Measurements from ENCODE around the gene ASB12. TPM values are rescaled to one million over a fixed set of nuclear protein-coding genes. Genes with fewer than 3 reads are reported as not detected.
A peak's percentile ranks its signal among the peaks of the same experiment; 100 is the strongest.

ASB12 gene
- total and polyA plus RNA-seq, 9 donors, result 0.24 to 1.2 (median 0.60) TPM

DNA sequence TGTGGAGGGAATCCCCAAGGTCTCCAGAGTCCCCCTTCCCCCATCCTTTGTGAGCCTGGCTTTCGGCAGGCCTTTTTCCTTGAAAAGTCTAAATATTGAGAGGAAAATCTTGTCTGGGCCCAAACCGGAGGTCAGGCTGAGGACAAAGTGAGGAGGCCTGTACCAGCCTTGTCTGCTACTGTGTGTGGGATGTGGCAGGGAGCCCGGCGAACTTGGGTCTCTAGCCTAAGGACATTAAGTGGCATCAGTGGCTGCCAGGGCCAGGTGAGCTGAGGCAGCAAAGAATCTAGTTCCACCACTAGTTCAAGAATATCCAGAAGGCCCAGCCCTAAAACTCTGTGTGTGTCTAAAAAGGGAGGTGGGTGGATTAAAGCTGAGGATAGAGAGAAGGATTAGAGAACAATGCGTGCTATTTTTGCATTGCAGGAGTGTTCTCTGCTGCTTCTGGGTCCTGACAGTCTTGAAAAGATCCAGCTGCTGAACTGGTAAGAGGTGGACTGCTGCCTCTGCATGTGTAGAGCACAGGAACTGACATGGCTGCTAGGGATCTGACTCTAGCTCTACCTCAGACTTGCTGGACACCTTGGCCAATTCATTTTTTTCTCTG, 23.7 kb downstream of the ASB12 start:
- Histone ChIP-seq H3K4me1 (ENCODE audit: insufficient read depth) (peaks cover 4% of the 10 kb centered on the region), H3K9me3 (no peaks in the 10 kb centered on the region), H3K27me3 (no peaks in the 10 kb centered on the region), H3K36me3 (no peaks in the 10 kb centered on the region), H3K4me3 (peak overlapping the region; percentile 72), H3K27ac (peak overlapping the region; percentile 57 to 89)
- DNase-seq, result peak; percentile 29 to 59 (median 47)
- 28 to 37% (median 30%) methylated on average over 5 of the region's 5 CpGs for WGBS, 3 donors
- TF ChIP-seq EP300 (IDR thresholded peaks at IDR 0.05), result no peak
- TF ChIP-seq, protein P1, sequence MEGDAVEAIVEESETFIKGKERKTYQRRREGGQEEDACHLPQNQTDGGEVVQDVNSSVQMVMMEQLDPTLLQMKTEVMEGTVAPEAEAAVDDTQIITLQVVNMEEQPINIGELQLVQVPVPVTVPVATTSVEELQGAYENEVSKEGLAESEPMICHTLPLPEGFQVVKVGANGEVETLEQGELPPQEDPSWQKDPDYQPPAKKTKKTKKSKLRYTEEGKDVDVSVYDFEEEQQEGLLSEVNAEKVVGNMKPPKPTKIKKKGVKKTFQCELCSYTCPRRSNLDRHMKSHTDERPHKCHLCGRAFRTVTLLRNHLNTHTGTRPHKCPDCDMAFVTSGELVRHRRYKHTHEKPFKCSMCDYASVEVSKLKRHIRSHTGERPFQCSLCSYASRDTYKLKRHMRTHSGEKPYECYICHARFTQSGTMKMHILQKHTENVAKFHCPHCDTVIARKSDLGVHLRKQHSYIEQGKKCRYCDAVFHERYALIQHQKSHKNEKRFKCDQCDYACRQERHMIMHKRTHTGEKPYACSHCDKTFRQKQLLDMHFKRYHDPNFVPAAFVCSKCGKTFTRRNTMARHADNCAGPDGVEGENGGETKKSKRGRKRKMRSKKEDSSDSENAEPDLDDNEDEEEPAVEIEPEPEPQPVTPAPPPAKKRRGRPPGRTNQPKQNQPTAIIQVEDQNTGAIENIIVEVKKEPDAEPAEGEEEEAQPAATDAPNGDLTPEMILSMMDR (IDR thresholded peaks at IDR 0.05), result no peak
- TF ChIP-seq POLR2A (IDR thresholded peaks at IDR 0.05), result no peak
- intact Hi-C loops (cut with DNase I), result no loop called here

DNA sequence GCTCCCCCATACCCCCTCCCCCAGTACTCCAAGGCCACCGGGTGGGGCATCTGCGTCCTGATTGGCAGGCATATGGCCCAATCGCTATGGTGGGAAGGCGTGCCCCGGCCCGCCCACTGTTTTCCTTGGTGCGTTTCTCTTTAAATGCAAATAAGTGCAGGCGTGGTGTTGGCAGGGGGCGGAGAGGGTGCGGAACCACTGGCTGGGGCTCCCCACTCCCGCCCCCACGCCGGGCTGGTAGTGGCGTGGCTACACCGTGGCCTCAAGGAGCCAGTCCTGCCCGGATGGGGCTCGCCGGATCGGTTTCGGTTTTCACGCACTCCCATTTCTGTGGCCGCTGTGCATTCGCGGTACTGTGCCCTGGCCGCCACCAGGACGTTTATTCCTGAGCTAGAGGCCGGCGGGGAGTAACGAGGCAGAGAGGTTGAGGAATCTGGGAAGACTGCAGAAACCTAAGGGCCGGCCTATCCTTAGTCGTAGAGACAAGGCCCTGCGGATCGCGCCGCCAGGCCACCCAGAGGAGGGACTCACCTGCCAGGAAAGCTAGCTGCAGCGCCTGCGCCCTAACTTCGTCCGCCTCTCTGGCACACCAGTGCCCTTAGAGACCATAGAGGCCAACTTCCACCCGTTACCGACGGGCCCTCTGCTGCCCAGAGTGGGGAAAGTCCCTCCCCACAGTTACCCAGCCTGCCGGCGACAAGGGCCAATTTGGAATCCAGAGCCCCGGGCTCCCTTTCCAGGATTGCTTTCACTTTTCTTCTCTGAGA, 24.5 kb downstream of the ASB12 start:
- intact Hi-C loops (cut with DNase I), result no loop called here
- TF ChIP-seq, protein P1 (IDR thresholded peaks at IDR 0.05), result peak in 1 of 3 donors; percentile 14
- TF ChIP-seq POLR2A (IDR thresholded peaks at IDR 0.05) (peak; percentile 58), EP300 (IDR thresholded peaks at IDR 0.05) (no peak)
- Histone ChIP-seq H3K27me3 (no peaks in the 10 kb centered on the region), H3K4me1 (ENCODE audit: insufficient read depth) (peaks cover 4% of the 10 kb centered on the region), H3K9me3 (no peaks in the 10 kb centered on the region), H3K36me3 (no peaks in the 10 kb centered on the region), H3K4me3 (peak overlapping the region; percentile 72), H3K27ac (peak overlapping the region; percentile 81 to 89)
- peak; percentile 93 to 95 (median 94) for DNase-seq
- WGBS, 3 donors, result 26 to 37% (median 34%) methylated on average over 43 to 45 of the region's 45 CpGs

DNA sequence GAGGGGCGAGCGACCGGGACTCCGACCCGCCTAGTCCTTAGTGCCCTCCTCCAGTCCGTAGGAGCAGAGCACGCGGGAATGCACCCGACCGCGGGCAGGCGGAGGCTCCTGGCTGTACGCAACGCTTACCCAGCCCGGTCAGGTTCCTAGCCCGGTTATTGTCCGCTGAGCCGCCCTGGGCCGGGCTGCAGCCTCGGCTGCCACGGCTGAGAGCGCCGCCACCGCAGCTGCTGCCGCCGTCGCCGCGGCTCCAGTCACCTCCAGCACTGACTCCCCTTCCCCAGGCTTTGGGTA, 25.0 kb downstream of the ASB12 start, which contains the start of gene AMER1:
Gene AMER1, minus strand, starts transcription at position 268 of the 294 bp plus-strand sequence. CDS start 12,422 bp downstream, outside the sequence.
- Histone ChIP-seq H3K9me3 (no peaks in the 10 kb centered on the region), H3K27ac (peak within 1 kb of the TSS; percentile 81 to 89), H3K4me3 (peak within 1 kb of the TSS; percentile 72), H3K27me3 (no peaks in the 10 kb centered on the region), H3K4me1 (ENCODE audit: insufficient read depth) (peaks cover 4% of the 10 kb centered on the region), H3K36me3 (no peaks in the 10 kb centered on the region)
- DNase-seq, result peak in 1 of 5 donors; percentile 55
- 32 to 40% (median 39%) methylated on average over 29 of the region's 29 CpGs for WGBS, 3 donors
- intact Hi-C loops (cut with DNase I), result no loop called here
- TF ChIP-seq, protein P1 (IDR thresholded peaks at IDR 0.05), result no peak
- TF ChIP-seq EP300 (IDR thresholded peaks at IDR 0.05) (no peak), POLR2A (IDR thresholded peaks at IDR 0.05) (no peak)

DNA sequence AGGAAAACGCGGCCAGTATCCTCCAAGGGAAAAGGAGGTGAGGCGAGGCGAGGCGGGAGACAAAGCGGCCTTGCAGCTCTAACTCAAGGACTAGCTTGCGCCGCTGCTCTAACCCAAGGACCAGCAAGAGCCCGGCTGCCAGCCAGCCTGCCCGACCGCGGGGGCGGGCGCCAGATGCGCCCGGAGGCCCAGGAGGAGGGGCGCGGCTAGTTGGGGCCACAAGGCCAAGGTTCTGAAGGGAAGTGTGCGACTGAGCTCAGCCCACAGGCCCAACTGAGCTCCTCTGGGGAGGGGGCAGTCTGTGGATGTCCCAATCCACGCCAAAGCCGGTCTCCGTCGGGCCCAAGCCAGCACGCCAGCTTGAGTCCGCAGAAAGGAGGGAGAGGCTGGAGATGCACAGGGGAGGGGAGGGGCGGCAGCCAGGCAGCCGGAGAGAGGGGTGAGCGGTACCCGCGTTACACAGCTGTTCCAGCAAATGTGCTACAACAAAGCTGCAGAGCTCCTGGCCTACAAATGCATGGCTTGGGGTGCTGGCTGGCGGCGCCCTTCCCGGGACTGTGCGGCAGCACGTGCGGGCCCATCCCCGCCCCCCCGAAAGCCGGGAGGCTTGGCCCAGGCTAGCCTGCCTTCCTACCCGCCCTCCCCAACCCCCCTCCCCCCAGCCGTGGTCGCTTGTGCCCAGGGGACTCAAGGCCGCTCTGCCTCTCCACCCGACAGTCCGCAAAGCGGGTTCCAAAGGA, 25.5 kb downstream of the ASB12 start:
- WGBS, 3 donors, result 26 to 36% (median 32%) methylated on average over 39 to 46 of the region's 46 CpGs

More for the DNA sequence above, 25.5 kb downstream of the ASB12 start:
- Histone ChIP-seq H3K9me3 (no peaks in the 10 kb centered on the region), H3K27me3 (no peaks in the 10 kb centered on the region), H3K36me3 (no peaks in the 10 kb centered on the region), H3K27ac (peak overlapping the region; percentile 81 to 89), H3K4me1 (ENCODE audit: insufficient read depth) (peaks cover 4% of the 10 kb centered on the region), H3K4me3 (peak overlapping the region; percentile 72)
- intact Hi-C loops (cut with DNase I), result no loop called here
- DNase-seq, result peak; percentile 41 to 70 (median 62)
- no peak for TF ChIP-seq EP300 (IDR thresholded peaks at IDR 0.05)

Measured in ovary (tissue), 9 donors.